ENCODE results near the gene BST1.

The BST1 gene

GRCh38 chr4:15676899-15677298 is 26.0 kb upstream of the BST1 start:
- DNase-seq (ENCODE audit: low read depth): no peak

DNA sequence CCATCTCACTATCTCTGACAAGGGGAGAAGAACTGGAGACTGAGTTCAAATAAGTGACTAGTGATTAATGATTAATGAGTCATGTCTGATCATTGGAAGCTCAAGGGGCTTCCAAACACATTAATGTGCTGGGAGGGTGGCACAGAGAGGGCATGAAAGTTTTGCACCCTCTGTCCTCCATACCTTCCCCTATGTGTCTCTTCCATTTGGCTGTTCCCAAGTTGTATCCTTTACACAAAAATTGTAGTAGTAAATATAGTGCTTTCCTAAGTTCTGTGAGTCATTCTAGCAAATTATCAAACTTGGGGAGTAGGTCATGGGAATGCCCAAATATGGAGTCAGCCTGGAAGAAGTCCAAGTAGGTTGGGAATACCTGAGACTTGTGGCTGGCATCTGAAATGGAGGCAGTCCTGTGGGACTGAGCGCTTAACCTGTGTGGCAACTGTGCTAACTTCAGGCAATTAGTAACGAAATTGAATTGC is 25.3 kb upstream of the BST1 start:
- no peak for DNase-seq (ENCODE audit: low read depth)

GRCh38 chr4:15681067-15681371 is 21.8 kb upstream of the BST1 start:
- no peak for DNase-seq (ENCODE audit: low read depth)

DNA sequence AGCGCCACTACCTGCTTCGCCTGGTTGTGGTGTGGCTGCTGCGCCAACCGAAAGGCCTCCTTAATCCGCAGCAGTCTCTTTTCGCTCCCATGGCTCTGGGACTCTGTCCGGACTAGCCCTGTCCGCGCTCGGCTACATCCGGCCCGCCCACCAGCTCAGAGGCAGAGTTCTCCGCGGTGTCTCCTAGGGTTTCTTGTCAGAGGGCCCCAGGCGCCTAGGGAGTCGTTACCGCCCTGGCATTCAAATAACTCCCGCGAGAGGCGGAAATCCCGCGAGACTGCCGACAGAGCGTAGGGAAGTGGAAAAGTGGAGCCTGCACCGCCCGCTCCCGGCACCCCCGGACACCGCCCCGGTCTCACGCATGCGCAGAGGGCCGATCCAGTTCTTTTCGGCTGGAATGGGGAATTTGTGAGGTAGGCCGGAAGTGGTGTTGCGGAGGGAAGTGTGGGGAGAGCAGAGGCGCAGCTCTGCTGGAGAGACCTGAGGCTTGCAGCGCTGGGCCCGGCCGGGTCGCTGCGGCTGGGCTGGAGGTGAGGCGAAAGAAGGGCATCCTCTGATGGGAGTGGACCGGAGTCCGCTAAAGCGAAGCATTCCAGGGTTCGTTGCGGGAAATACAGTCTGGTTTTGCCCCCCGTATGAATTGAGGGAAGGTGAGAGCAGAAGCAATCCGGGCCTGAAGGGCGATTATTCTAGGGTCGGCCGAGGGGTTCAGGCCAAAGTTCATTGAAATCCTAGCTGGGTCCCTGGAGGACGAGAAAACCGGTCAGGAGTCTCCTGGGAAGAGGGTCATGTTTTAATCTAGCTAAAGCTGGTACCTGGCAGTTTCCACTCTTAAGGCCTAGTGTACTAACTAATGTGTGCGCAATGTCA is 21.3 kb upstream of the BST1 start, which contains the start of gene FAM200B:
Gene FAM200B, plus strand, starts transcription at position 456 of the 870 bp plus-strand sequence. CDS start 5,151 bp downstream, outside the sequence.
- DNase-seq (ENCODE audit: low read depth): peak; percentile 92

DNA sequence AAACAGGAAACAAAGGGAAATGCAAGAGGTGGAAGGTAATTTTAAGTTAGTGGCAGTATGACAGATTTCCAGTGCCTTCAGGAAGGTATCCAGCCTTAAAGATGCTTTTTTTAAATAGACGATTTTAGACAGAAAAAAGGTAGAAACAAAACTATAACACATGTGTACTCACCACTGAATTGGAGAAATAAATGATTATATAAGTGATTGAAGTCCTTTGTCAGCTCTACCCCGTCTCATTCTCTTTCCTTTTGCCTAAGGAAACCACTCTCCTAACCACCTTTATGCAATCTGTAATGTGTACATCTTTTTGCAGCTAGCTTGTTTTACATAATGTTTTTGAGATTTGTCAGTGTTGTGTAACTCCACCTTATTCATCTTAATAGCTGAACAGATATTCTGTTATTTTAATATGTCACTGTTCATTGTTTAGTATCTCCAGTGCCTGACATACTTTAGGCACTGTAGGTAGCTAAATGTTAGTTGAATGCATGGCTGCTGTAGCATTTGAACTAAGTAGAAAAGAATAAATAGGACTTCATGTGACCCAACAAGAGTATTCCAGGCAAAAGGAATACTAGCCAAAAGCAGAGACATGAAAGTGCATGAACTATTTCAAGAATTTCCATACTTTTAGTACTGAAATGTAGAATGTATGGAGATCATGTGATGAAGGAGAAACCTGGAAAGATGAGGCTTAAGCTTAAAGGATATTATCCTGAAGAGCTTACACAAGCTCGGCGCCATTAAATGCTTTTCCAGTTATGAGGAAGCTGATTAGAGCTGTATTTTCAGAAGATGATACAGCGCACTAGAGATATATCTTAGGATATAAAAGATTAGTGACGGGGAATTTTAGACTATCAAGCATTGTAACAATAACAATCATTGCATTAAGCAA is 20.4 kb upstream of the BST1 start:
- no peak for DNase-seq (ENCODE audit: low read depth)

GRCh38 chr4:15683143-15683495 is 19.7 kb upstream of the BST1 start:
- no peak for DNase-seq (ENCODE audit: low read depth)

DNA sequence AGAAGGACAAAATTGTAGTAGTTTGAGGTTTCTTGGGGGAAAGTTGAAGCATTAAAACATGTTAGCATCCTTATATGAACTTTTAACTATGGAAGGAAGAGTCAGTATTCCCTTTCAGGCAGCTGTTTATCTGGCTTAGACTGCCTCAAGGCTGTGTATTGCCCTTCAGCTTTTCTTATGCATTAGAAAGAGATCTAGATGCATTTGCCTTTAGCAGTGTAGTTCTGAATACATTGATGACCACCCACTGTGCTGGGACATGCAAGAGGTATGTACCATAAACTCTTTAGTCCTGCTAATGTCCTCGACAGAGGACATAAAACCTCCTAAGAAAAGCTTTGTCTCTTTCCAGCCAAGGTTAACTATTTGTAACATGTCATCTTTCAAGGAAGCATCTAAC is 18.4 kb upstream of the BST1 start:
- DNase-seq (ENCODE audit: low read depth): no peak

- no peak for DNase-seq (ENCODE audit: low read depth)
Measured at GRCh38 chr4:15688051-15688450, 14.8 kb upstream of the BST1 start.

GRCh38 chr4:15689540-15689939 is 13.3 kb upstream of the BST1 start:
- DNase-seq (ENCODE audit: low read depth): no peak

GRCh38 chr4:15690020-15690809 is 12.7 kb upstream of the BST1 start:
- no peak for DNase-seq (ENCODE audit: low read depth)

DNA sequence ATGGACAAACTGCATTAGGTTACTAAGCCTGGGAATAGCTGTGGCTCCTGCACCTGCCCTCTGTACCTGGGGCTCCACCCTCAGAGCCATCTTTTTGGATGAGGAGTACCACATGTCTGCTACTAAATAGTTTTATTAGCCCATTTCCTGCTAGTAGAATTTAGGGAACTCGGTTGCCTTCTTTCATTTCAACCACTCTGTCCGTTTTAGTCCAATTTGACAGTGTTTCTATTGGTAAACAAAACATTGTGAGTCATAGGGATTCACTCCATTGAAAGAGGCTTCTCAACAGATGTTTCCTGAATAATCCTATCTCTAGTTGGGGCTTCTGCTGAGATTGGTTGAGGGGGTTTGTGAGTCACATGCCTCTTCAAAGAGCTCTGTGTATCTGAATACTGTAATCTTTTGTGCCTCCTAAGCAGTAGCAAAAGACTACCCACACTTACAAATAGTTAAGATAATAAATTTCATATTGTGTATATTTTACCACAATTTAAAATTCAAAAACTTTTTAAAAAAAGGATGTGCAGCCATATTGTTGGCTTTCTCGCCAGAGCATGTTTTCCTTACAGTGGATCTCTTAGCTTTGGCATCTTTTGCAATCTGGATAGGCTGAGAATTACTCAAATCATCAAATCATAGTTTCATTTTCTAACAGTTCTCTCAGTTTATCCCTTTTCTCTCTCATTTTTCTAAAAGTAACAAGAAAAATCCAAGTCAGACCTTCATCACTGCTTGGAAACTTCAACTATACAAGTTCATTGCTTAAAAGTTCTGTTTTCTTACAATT is 11.3 kb upstream of the BST1 start:
- DNase-seq (ENCODE audit: low read depth): no peak

GRCh38 chr4:15692602-15693001 is 10.3 kb upstream of the BST1 start:
- no peak for DNase-seq (ENCODE audit: low read depth)

DNA sequence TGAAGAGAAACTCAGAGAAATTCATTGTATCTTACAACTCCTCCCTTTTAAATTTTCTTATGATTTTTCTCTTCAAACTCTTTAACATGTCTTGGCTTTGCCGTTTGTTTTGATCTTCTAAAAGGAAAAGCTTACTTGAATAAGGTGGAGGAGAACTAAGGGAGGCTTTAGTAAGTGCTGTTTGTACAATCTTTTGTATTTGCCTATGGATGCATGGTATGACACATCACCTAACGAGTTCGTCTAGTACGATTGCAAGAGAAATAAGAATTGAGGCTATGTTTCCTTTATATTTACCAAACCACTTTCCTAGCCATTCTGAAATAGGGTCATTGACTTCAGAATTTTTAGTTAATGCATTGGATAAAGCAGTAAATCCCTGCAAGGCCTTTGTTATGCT is 8.4 kb upstream of the BST1 start:
- no peak for DNase-seq (ENCODE audit: low read depth)

DNA sequence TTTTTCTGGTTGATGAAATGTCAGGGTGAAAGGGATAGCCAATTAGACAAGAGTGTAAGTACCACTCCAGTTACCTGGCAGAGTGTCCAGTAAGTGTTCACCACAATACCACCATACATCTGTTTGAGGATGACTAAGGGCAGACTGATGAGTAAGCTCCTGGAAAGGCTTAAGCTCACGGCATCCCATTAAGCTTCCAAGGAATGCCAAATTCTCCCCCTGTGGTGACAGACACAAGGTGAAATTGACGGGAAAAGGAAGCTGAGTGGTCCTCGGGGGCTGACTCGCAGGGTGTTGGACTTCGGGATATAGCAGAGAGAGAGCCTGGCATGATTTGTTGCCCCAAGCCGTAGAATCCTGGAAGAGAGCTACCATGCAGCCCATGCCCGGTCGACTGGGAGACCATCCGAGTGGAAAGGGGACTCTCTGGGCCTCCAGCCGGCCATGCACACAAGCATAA is 7.6 kb upstream of the BST1 start:
- no peak for DNase-seq (ENCODE audit: low read depth)

- no peak for DNase-seq (ENCODE audit: low read depth)
Measured at GRCh38 chr4:15695729-15696128, 7.1 kb upstream of the BST1 start.

DNA sequence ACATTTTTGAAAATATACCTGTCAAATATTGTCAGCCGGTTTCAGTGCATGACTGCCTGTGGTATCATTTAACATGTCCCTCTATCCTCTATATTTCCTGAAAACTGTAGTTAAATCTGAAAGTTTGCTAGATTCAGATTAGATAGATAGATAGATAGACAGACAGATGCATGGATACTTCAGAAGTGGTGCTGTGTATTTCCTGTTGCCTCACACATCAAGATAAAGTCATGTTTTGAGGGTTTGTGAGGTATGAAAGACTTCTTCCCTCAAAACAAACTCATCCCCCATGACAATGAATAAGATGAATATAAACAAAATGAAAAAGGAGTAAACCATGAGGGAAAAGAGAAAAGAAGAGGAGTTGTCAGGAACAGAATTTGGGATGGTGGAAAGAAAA is 6.0 kb upstream of the BST1 start:
- no peak for DNase-seq (ENCODE audit: low read depth)

DNA sequence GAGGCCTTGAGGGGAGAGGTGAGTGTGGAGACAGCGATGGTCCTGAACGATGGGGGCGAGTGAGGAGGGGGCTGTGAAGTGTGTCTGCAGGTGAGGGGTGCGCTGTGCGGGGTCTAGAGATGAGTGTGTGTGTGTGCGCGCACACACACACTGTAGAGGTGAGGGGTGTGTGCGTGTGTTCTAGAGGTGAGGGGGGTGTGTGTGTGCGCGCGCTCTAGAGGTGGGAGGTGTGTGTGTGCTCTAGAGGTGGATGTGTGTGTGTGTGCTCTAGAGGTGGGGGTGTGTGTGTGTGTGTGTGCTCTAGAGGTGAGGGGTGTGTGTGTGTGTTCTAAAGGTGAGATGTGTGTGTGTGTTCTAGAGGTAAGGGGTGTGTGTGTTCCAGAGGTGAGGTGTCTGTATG is 574 bp downstream of the BST1 start:
- DNase-seq (ENCODE audit: low read depth): no peak

- DNase-seq (ENCODE audit: low read depth): no peak
Measured at GRCh38 chr4:15704129-15704528, 1.3 kb downstream of the BST1 start.

DNA sequence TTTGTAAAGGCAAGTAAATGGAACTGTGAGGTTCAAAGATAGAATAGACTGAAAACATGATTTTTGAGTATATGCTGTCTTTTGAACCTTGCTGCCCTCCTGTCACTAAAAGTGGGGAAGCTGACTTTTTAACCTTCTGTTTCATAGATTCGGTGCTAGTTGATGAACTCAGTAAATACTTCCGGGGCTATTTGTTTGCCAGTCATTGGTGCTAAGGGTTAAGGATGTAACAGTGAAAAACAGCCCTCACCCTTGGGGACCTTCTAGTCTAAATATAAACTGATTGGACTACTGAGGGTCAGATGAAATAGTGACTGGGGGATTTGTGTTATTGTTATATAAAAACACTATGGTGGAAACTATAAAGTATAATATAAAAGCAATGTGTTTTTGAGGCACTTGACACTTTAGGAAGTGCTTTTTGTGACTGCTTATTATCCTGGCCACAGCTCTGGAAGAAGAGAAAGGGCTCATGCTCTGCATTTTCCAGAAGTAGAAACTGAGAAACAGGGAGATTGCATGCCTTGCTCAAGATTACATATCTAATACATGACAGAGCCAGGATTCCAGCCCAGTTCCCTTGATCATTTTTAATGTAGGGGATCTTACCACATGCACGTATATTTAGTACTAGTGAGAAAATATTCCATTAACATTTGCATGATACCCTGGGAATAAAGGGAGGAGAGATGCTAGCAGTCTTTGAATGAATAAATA is 3.9 kb downstream of the BST1 start:
- DNase-seq (ENCODE audit: low read depth): no peak

- DNase-seq (ENCODE audit: low read depth): no peak
Measured at GRCh38 chr4:15707363-15707715, 4.5 kb downstream of the BST1 start.

GRCh38 chr4:15711762-15712161 is 8.9 kb downstream of the BST1 start:
- DNase-seq (ENCODE audit: low read depth): no peak

All from stimulated activated CD4-positive, alpha-beta T cell treated with anti-CD3 and anti-CD28 coated beads, Interleukin-2, amount 100 ng/mL, for 4 hours (primary cell).